HG03354 (cell line): ENCODE measurements around the gene TEKTIP1.
"Not testable (repeated sequence)": the region's sequence is repeated elsewhere in the genome, so short reads cannot be mapped to it uniquely, and the experiment has no call there.

Experiments used
- ATAC-seq: cut with Tn5 transposase; IDR thresholded peaks from one replicate; pipeline ENCODE4 v1.9.1; 2021; ENCODE audit warnings: mild to moderate bottlenecking; ENCODE audit not compliant: unreplicated experiment, poor library complexity, severe bottlenecking

Gene TEKTIP1

GRCh38 chr19:3575949-3576673 lies 37.1 kb downstream of the TEKTIP1 start:
- ATAC-seq = no peak

GRCh38 chr19:3576696-3577443 lies 37.9 kb downstream of the TEKTIP1 start:
- ATAC-seq = no peak

GRCh38 chr19:3577723-3578344 lies 38.9 kb downstream of the TEKTIP1 start:
- no peak for ATAC-seq

GRCh38 chr19:3578390-3578789 lies 39.4 kb downstream of the TEKTIP1 start:
- no peak for ATAC-seq

- ATAC-seq = no peak
Observed at GRCh38 chr19:3580156-3580934, 41.4 kb downstream of the TEKTIP1 start.

- ATAC-seq = not testable (repeated sequence)
Observed at GRCh38 chr19:3581792-3582191, 42.8 kb downstream of the TEKTIP1 start.

GRCh38 chr19:3584036-3584802 lies 45.2 kb downstream of the TEKTIP1 start:
- not testable (repeated sequence) for ATAC-seq

- no peak for ATAC-seq
Observed at GRCh38 chr19:3585301-3586126, 46.5 kb downstream of the TEKTIP1 start, which contains the start of gene GIPC3. Gene GIPC3 (plus strand): TSS chr19:3585478. CDS start chr19:3585598, 120 bp downstream.

GRCh38 chr19:3586127-3586626 lies 47.2 kb downstream of the TEKTIP1 start:
- ATAC-seq = no peak

GRCh38 chr19:3586707-3587346 lies 47.9 kb downstream of the TEKTIP1 start:
- ATAC-seq = no peak

GRCh38 chr19:3589439-3589838 lies 50.5 kb downstream of the TEKTIP1 start:
- ATAC-seq = no peak

- no peak for ATAC-seq
Observed at GRCh38 chr19:3589949-3590348, 51.0 kb downstream of the TEKTIP1 start.

GRCh38 chr19:3590991-3591659 lies 52.2 kb downstream of the TEKTIP1 start:
- ATAC-seq = no peak

- ATAC-seq = no peak
Observed at GRCh38 chr19:3591876-3592613, 53.1 kb downstream of the TEKTIP1 start.

GRCh38 chr19:3593156-3593555 lies 54.2 kb downstream of the TEKTIP1 start:
- no peak for ATAC-seq
